GM23338 (cell line): ENCODE measurements around the gene COL21A1. TPM values are rescaled to one million over a fixed set of nuclear protein-coding genes. Genes with fewer than 3 reads are reported as not detected.

Experiments
- ATAC-seq: fragments of 200-7000 bp; cut with Tn5 transposase; 3 replicates; pipeline ENCODE4 v1.9.1; 2020
- DNase-seq: peaks from one replicate; pipeline ENCODE4 v3.0.0-alpha.2; 2015; ENCODE audit warnings: low spot score
- H2AFZ ChIP-seq: fragments of 200-600 bp; sonication (generic); 2 replicates; pipeline ENCODE4 v1.8.0; 2016; ENCODE audit warnings: antibody characterized with exemption, mild to moderate bottlenecking, moderate library complexity
- H3F3A ChIP-seq: fragments of 200-600 bp; sonication (generic); replicated peaks from 2 replicates; pipeline ENCODE4 v1.8.0; 2017; ENCODE audit warnings: antibody characterized with exemption, mixed run types, low read depth
- H3K27ac ChIP-seq: fragments of 200-600 bp; sonication (generic); 2 replicates; pipeline ENCODE4 v1.6.1; 2016; ENCODE audit warnings: low read depth
- H3K27me3 ChIP-seq: fragments of 200-600 bp; sonication (generic); 2 replicates; pipeline ENCODE4 v1.8.0; 2016; ENCODE audit warnings: mild to moderate bottlenecking, mixed run types, moderate library complexity; ENCODE audit not compliant: insufficient read depth
- H3K36me3 ChIP-seq: fragments of 200-600 bp; sonication (generic); 2 replicates; pipeline ENCODE4 v1.8.0; 2016; ENCODE audit warnings: mild to moderate bottlenecking; ENCODE audit not compliant: insufficient read depth
- H3K4me1 ChIP-seq: fragments of 200-600 bp; sonication (generic); 2 replicates; pipeline ENCODE4 v1.8.0; 2016; ENCODE audit warnings: mild to moderate bottlenecking, moderate library complexity; ENCODE audit not compliant: insufficient read depth
- H3K4me2 ChIP-seq: fragments of 200-600 bp; sonication (generic); 2 replicates; pipeline ENCODE4 v1.7.1; 2017; ENCODE audit warnings: mixed run types
- H3K4me3 ChIP-seq: fragments of 200-600 bp; sonication (generic); 2 replicates; pipeline ENCODE4 v1.6.1; 2016; ENCODE audit warnings: mixed run types
- H3K79me2 ChIP-seq: fragments of 200-600 bp; sonication (generic); replicated peaks from 2 replicates; pipeline ENCODE4 v1.8.0; 2017; ENCODE audit warnings: mild to moderate bottlenecking; ENCODE audit not compliant: insufficient read depth
- H3K9me2 ChIP-seq: fragments of 200-600 bp; sonication (generic); 2 replicates; pipeline ENCODE4 v1.8.0; 2017; ENCODE audit not compliant: insufficient read depth
- H4K20me1 ChIP-seq: fragments of 200-600 bp; sonication (generic); replicated peaks from 2 replicates; pipeline ENCODE4 v1.8.0; 2017; ENCODE audit warnings: mild to moderate bottlenecking; ENCODE audit not compliant: insufficient read depth
- H3K27ac Mint-ChIP-seq: 2 replicates; pipeline ENCODE4 v1.8.0; 2020; ENCODE audit warnings: inconsistent platforms, mild to moderate bottlenecking, moderate library complexity, mixed read lengths
- H3K27me3 Mint-ChIP-seq: 3 replicates; pipeline ENCODE4 v1.8.0; 2022; ENCODE audit warnings: low read depth, mild to moderate bottlenecking, moderate library complexity, mixed read lengths, inconsistent platforms; ENCODE audit not compliant: insufficient read depth, poor library complexity
- H3K36me3 Mint-ChIP-seq: 3 replicates; pipeline ENCODE4 v1.8.0; 2021; ENCODE audit warnings: low read depth, mild to moderate bottlenecking, inconsistent platforms, moderate library complexity, mixed read lengths
- H3K4me1 Mint-ChIP-seq: 3 replicates; pipeline ENCODE4 v1.8.0; 2020; ENCODE audit warnings: mild to moderate bottlenecking, inconsistent platforms, mixed read lengths
- H3K4me3 Mint-ChIP-seq: 3 replicates; pipeline ENCODE4 v1.8.0; 2021; ENCODE audit warnings: moderate library complexity, mild to moderate bottlenecking, inconsistent platforms, mixed read lengths
- H3K9me3 Mint-ChIP-seq: 3 replicates; pipeline ENCODE4 v1.8.0; 2020; ENCODE audit warnings: moderate library complexity, mild to moderate bottlenecking, inconsistent platforms, mixed read lengths
- CREB1 ChIP-seq: fragments of 250-450 bp; sonication (Bioruptor Pico); IDR thresholded peaks from 2 replicates; pipeline ENCODE4 v1.5.0; 2020; ENCODE audit warnings: low read depth, mild to moderate bottlenecking, moderate library complexity
- CTCF ChIP-seq, 2 experiments: fragments of 200-600 bp in 1 of 2; sonication (generic) in 1 of 2; conservative IDR thresholded peaks; 2 replicates each; pipeline versions ENCODE4 v1.5.1 to v1.6.1; 2016 to 2017; ENCODE audit warnings: antibody characterized with exemption in 2 of 2, low read depth in 2 of 2, mild to moderate bottlenecking in 2 of 2, moderate library complexity in 1 of 2
- ETS1 ChIP-seq: IDR thresholded peaks from 2 replicates; pipeline ENCODE4 v1.6.1; 2016; ENCODE audit warnings: antibody characterized with exemption
- EZH2 ChIP-seq: fragments of 200-600 bp; sonication (generic); IDR thresholded peaks from one replicate; pipeline ENCODE4 v1.8.0; 2017; ENCODE audit warnings: antibody characterized with exemption, mild to moderate bottlenecking, low read depth; ENCODE audit not compliant: unreplicated experiment
- EZH2phosphoT487 ChIP-seq: fragments of 200-600 bp; sonication (generic); IDR thresholded peaks from one replicate; pipeline ENCODE4 v1.8.1; 2018; ENCODE audit warnings: antibody characterized with exemption; ENCODE audit not compliant: unreplicated experiment
- JUNB ChIP-seq: IDR thresholded peaks from one replicate; pipeline ENCODE4 v1.6.1; 2016; ENCODE audit warnings: antibody characterized with exemption; ENCODE audit not compliant: unreplicated experiment
- NANOG ChIP-seq: IDR thresholded peaks from 2 replicates; pipeline ENCODE4 v1.6.1; 2016; ENCODE audit warnings: antibody characterized with exemption, borderline replicate concordance
- POLR2AphosphoS5 ChIP-seq: IDR thresholded peaks from 2 replicates; pipeline ENCODE4 v1.6.1; 2016; ENCODE audit warnings: antibody characterized with exemption, low read depth
- REST ChIP-seq: IDR thresholded peaks from one replicate; pipeline ENCODE4 v1.6.1; 2018; ENCODE audit warnings: antibody characterized with exemption; ENCODE audit not compliant: unreplicated experiment
- STAT1 ChIP-seq: IDR thresholded peaks from one replicate; pipeline ENCODE4 v1.6.1; 2016; ENCODE audit warnings: antibody characterized with exemption; ENCODE audit not compliant: unreplicated experiment
- ZNF114 ChIP-seq: fragments of 250-450 bp; sonication (Bioruptor Pico); IDR thresholded peaks from 2 replicates; pipeline ENCODE4 v1.5.0; 2020; ENCODE audit warnings: mild to moderate bottlenecking, moderate library complexity
- ZNF331 ChIP-seq: fragments of 250-450 bp; sonication (Bioruptor Pico); IDR thresholded peaks from 2 replicates; pipeline ENCODE4 v1.5.0; 2020; ENCODE audit warnings: low read depth, mild to moderate bottlenecking, moderate library complexity
- ZNF462 ChIP-seq: fragments of 250-450 bp; sonication (Bioruptor Pico); IDR thresholded peaks from 2 replicates; pipeline ENCODE4 v1.5.0; 2020; ENCODE audit warnings: mild to moderate bottlenecking, moderate library complexity
- polyA plus RNA-seq: library from polyadenylated mRNA; unstranded; fragments of >200 nt; fragmentation: Nextera tagmentation; extraction: Ambion mirVana; gene quantifications from 2 replicates; pipeline ENCODE4 v1.2.1, GENCODE V29; 2016
- total RNA-seq: library from RNA; depleted of rRNA; stranded (reverse); fragments of >200 nt; shearing (Covaris generic); gene quantifications from 2 replicates; pipeline ENCODE4 v1.2.3, GENCODE V29; 2014

COL21A1 gene
- total and polyA plus RNA-seq, 2 experiments from 2014 or later, result 5.0 to 6.2 TPM

GRCh38 chr6:56096541-56096940 lies 150.8 kb downstream of the COL21A1 start:
- H3K4me1 Mint-ChIP-seq, result peaks cover 9% of the 10 kb centered on the region
- Histone ChIP-seq H3K79me2 (no peaks in the 10 kb centered on the region), H3F3A (no peaks in the 10 kb centered on the region), H3K4me3 (no peak overlapping the region), H3K4me2 (no peak overlapping the region), H4K20me1 (no peaks in the 10 kb centered on the region), H3K9me2 (no peaks in the 10 kb centered on the region), H3K36me3 (no peaks in the 10 kb centered on the region), H3K27me3 (no peaks in the 10 kb centered on the region), H2AFZ (no peak overlapping the region), H3K27ac (no peak overlapping the region), H3K4me1 (peaks cover 5% of the 10 kb centered on the region; the same call in 1 of the 2 replicates)
- TF ChIP-seq REST (no peak), EZH2 (no peak), POLR2AphosphoS5 (no peak), STAT1 (no peak), ZNF462 (CRISPR knock-in tag) (no peak), JUNB (no peak), CREB1 (CRISPR knock-in tag) (no peak), NANOG (no peak), CTCF (conservative IDR thresholded peaks at IDR 0.05; ENCODE audit: low read depth in 2 of 2) (no peak), ZNF114 (CRISPR knock-in tag) (no peak), ZNF331 (no peak), ETS1 (no peak), EZH2phosphoT487 (no peak)
- no peak overlapping the region for H3K4me3 Mint-ChIP-seq
- H3K36me3 Mint-ChIP-seq, result peaks cover 8% of the 10 kb centered on the region
- no peak for ATAC-seq
- H3K27ac Mint-ChIP-seq, result no peak overlapping the region
- H3K9me3 Mint-ChIP-seq, result peaks cover 11% of the 10 kb centered on the region
- peaks cover 2% of the 10 kb centered on the region for H3K27me3 Mint-ChIP-seq
- DNase-seq, result no peak
